Measurements from ENCODE around the gene SPATA3. TPM values are rescaled to one million over a fixed set of nuclear protein-coding genes. Genes with fewer than 3 reads are reported as not detected.
"Not testable (repeated sequence)": the region's sequence is repeated elsewhere in the genome, so short reads cannot be mapped to it uniquely, and the experiment has no call there.

Gene SPATA3
- total RNA-seq, 1 experiment from 2014 or later = not detected

DNA sequence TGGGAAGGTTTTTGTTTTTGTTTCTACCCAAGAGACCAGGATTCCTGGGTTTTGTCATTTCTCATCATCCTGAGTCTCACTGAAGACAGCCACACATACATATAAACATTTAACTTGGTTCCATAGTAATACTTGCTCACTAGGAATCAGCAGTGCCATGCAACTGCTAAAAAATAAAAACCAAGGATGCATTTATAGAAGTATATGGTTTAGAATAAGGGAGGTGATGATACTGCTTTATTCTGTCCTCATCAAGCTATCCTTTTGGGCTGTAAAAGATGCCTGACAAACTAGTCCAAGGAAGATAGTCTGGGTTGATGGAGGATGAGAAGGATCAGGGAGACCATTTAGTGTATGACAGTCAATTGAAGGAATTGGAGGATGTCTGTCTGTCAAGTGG, 740 bp downstream of the SPATA3 start:
- DNase-seq (ENCODE audit: low spot score) = no peak

DNA sequence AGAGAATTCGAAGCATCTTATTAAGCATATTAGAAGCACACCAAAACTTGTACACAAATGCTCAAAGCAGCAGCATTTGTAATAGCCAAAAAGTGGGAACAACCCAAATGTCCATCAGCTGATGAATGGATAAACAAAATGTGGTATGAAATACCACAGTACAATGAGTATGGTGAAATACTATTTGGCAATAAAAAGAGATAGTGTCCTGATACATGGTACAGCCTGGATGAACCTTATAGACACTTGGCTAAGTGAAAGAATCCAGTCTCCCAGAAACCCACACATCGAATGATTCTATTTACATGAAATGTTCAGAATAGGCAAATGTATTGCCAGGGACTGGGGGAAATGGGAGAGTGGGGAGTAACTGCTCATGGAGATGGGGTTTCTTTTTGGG, 3.0 kb downstream of the SPATA3 start:
- DNase-seq (ENCODE audit: low spot score) = no peak

DNA sequence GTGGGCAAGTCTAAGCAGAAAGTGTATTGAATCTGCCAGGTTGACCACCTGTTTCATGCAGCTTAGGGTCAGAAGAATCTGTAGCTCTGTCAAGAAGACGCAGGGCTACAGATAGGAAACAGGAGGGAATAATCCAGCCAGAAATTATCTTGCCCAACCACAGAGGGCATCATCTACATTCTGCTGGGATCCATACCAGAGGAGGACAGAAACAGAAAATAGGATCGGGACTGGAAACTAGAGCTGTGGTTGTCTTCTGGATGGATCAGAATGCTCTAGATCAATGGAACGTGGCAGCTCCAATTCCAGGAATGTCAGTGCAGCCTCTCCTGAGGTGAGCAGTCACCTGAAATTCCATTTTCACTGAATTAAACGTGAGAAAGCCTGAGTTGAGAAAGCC, 3.6 kb downstream of the SPATA3 start:
- no peak for DNase-seq (ENCODE audit: low spot score)

DNA sequence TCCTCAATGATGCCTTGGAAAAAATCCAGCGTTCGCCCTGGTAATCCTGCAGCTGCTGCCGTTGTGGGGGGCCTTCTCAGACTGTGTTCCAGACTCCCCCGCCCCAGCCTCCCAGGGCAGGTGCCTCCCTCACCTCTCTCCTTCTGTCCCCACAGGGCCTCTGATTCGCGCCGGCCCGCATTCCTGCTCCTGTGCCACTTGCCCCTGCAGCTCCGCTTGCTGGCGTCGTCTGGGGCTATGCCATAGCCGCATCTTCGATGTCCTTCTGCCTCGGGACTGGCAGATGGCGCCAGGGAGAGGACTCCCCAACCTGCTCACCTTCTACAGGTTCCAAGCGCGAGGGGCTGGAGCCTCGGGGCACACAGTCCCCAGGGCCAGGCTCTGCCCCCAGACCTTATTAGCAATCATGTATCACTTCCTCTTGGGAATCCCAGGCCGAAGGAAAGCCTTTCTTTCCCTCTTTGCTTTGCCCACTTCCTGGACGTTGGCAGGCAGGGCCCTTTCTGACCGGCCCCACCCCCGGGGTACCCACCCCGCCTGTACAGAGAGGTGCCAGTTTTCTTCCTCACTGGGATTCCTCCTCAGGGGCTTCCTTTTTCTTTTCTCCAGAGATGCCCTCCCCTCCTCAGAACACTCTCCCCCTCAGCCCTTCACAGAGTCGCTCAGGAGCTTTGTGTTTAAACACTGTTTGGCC, 4.4 kb downstream of the SPATA3 start:
- no peak for DNase-seq (ENCODE audit: low spot score)

DNA sequence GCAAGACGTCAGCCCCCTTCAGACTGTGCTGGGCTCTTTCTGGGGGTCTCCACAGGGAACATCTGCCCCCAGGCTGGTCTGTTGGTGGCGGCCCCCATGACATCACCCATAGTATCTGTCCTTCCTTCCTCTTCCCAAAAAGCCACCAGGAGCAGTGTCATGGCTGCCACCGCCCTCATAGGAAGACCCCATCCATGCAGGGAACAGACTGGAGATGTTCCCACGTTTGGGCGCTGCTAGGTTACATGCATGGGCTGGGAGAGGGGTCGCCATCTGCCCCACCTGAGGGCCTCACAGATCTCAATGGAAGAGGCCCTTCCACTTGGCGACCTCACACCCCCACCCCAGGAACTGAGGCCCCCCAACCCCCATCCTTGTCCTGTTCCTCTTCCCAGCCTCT, 5.1 kb downstream of the SPATA3 start:
- no peak for DNase-seq (ENCODE audit: low spot score)

DNA sequence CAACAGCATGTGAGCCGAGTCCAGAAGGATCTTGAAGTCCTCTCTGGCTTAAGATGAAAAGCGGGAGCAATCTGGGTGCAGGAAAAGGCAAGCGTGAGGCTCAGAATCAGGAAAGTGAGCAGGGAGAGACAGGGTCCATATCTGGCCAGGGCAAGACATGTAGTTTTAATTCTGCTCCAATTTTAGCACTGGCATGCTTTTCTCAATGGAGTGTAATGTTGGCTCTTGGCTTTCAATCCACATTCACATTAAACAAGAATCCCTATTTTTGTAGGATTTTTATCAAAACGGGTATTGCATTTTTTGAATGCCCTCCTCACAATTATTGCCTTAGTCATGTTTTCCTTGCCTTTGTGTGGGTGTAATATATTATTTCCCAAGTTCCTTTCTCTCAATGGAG, 6.0 kb downstream of the SPATA3 start:
- DNase-seq (ENCODE audit: low spot score) = no peak

DNA sequence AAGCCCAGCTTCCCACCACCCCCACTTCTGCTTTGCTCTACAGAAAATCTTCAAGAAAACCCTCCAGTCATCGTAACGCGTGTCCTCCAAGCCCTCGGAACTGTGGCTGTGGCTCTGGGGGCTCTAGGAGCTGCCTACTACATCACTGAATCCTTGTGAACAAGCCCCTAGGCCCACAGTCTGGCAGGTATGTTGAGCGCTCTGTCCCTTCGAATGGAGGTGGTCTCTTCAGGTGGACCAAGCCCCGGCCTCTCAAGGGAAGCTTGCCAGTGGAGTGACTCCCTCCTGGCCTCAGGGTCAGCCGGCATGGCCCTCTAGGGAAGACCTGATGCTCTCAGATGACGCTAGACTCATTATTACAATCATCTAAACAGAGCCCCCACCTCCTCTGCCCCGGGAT, 6.7 kb downstream of the SPATA3 start:
- DNase-seq (ENCODE audit: low spot score) = no peak

DNA sequence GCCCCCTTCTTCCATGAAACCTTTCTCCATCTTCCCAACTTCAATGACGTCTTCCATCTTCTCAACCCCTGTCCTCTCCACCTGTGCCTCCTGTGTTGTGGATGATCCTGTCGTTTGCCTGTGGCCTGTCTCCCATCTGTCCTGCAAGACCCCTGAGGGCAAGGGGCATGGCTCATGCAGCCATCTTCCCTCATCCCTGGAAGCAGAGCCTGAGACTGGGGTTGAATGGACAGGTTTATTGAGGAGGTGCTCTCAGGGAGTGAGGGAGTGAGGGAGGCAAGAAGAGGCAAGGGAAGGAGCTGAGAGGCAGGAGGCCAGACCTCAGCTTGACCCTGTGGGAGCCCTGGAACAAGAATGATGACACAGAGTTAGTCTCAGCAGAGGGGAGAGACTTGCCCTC, 7.3 kb downstream of the SPATA3 start:
- no peak for DNase-seq (ENCODE audit: low spot score)

DNA sequence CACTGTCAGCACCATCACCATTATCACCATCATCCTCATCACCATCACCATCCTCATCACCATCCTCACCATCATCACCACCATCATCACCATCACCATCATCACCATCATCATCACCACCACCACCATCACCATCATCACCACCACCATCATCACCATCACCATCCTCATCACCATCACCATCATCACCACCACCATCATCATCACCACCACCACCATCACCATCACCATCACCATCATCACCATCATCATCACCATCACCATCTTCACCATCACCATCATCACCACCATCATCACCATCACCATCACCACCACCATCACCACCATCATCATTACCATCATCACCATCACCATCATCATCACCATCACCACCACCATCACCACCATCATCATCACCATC, 9.0 kb downstream of the SPATA3 start:
- not testable (repeated sequence) for DNase-seq (ENCODE audit: low spot score)

DNA sequence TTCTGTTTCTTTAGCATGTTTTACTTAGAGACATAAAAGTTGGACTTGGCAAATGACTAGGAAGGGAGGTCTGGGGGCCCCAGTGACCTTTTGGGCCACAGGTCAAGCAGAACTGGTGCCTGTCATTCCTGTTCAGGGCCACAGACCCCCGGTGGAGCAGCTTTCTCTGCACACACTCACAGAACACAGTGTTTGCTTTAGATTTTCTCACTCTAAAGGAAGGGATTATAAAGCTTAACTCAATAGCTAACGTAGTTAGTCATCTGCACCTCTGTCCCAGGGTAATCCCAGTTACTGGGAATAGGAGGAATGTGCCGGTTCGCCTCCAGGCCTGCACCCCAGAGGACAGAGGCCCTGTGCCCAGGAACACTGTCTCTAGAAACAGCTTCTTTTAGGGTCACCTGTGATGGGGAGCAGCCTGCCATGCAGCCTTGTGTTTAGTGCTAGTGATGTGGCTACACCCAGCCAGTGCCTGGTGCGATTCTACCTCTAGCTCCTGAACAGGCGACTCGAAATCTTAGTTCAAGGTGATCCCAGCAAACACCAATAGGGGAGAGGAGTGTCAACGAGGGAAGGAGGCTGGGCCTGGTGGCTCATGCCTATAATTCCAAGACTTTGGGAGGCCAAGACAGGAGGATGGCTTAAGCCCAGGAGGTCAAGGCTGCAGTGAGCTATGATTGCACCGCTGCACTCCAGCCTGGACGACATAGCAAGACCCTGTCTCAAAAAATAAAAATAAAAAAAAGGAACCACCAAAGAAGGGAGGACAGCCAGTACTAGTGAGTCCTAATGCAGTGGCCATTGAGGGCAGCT, 11.6 kb downstream of the SPATA3 start:
- DNase-seq (ENCODE audit: low spot score) = no peak

DNA sequence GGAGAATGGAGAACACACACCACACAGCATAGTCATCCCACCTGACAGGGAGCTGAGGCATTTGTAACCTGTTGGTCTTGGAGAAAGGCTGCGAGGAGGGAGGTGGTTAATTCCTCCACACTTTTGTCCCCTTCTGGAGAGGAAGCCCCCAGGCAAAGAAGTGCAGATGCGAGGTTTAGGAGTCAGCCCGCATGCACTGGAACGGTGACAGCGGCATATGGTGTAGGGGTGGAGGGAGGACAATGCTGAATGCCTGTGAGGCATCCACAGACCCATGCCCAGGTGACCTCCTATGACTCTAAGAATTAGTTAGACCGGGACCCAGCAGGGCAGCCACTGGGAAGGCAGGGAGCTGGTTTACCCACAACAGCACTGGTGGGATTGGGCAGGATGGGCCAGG, 12.2 kb downstream of the SPATA3 start:
- DNase-seq (ENCODE audit: low spot score) = no peak

DNA sequence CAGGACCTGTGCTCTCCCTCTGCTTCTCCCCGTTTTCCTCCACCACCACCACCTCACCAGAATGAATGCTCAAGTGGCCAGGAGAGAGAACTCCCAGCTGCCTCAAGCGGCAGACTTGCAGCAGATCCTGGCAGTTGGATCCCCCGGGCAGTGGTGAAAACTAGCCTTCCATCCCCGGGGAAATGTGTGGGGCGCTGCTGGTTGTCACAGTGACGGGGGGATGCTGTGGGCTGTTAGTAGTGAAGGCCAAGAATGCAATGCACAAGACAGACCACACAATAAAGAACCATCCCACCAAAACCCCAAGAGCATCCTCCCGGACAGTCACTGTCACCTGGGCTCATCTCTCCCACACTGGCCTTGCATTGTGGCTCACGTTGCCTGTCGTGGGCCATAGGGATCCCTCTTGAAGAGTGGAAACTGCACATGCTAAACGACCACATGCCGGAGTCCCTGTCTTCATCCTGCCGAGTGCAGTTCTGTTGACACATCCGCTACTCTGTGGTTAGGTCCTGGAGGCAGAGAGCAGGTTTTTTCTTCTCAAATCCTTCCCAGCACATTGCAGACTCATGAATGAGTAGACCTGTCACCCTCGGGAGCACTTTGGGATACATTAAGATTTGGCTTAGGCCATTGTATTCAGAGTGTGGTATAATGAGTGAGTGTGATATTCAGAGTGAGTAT, 13.5 kb downstream of the SPATA3 start:
- no peak for DNase-seq (ENCODE audit: low spot score)

DNA sequence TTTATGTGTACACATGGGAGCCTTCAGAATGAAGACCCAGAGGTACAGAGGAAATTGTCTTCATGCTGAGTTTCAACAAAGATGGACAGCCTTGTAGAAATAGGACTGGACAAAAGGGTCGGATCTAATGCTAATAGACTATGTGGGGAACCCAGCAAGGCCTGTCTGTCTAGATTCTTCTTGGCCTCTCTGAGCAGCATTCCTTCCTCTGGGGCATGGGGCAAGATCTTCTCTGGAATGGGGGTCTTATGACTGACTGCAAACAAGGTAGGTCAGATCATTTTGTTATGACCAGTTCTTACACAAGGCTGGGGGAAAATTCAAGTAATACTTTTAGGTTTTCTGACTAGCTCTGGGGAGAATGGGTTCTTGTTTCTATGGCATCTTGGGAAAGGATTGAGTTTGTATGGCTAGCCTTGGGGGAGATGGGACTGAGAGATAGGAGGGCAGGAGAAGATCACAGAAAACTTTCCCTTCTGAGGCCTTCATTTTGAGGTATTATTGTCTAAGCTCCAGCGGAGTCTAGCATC, 14.3 kb downstream of the SPATA3 start:
- DNase-seq (ENCODE audit: low spot score) = no peak

DNA sequence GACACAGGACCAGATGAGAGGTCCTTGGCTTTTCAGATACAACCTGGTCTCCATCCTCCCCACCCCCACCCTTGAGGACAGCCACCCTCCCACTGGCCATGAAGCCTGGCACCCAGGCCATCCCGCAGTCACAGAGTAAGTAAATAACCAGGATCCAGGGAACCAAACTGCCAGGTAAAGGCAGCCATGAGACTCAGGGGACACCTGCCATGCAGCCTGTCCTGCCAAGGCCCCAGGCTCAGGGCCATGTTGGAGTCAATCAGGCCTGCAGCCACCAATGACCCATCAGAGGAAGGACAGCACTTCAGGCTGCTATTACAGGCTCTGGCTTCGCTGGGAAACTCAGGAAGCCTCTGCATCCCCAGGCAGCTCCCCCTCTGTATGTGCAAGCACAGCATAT, 15.6 kb downstream of the SPATA3 start:
- no peak for DNase-seq (ENCODE audit: low spot score)

DNA sequence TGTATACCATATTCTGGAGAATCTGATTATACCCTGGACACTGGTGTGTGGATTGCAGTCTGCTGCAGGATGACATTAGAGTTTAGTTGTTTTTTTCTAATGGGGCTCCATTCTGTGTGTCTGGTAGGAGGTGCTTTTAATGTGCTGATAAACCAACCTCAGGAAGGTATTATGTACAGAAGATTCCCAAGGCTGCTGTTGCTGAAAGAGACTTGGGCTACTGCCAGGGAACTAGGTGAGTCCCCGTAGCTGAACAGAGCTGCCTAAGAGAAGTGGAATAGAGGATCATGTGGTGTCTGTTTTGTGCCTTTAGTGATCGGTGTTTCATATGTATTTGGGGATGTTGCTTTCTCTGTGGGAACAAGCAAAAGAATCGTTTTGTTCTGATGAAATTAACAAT, 16.5 kb downstream of the SPATA3 start:
- no peak for DNase-seq (ENCODE audit: low spot score)

DNA sequence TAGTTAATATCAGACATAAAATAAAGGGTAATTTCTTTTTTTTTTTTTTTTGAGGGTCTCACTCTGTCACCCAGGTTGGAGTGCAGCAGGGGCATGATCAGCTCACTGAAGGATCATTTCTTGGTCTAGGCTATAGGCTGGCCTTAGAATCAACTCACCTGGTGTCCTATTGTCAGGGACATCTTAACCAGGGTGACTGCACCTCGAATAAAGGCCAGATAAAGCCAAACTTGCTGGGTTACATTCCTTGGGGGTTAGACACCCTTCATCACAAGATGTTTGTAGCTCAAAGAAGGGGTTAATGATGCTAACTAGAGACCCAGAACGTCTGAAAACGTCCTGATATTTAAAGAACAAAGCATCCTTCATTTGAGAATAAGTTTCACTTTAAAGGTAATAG, 17.9 kb downstream of the SPATA3 start:
- no peak for DNase-seq (ENCODE audit: low spot score)

DNA sequence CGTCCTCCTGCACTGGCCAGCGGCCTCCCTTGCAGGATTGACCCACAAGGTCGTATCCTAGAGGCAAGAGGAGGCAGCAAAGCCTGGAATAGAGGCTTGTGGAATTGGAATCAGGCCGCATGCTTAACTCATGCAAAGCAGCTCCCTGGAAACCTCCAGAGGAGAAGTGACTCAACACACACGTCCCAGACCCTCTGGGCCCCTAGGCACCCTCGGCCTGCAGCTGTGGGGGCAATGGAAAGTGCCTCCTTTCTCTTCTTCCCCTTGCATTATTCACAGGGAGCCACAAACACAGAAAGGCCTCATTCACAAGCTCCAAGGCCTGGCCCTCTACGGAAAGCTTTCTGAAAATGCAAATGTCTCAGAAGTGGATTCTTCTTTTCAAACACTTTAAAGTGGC, 19.6 kb downstream of the SPATA3 start:
- DNase-seq (ENCODE audit: low spot score) = no peak

DNA sequence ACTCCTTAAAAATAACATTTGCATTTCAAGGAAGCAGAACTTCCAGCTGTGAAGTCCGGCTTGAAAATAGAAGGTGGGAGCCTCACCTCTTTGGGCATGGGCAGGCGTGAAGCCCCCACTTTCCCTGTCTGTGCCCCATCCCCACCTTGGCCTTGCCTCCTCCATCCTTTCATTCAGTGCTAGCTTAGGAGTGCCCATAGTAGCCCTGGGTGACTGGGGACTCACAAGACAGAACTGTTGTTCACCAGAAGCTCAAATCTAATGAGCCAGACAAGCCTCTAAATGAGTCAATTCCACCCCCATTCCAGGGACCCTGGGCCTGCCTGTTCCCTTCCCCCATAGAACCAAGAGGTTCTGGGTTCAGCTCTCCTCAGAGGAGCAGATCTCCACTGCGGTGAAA, 20.0 kb downstream of the SPATA3 start:
- no peak for DNase-seq (ENCODE audit: low spot score)

DNA sequence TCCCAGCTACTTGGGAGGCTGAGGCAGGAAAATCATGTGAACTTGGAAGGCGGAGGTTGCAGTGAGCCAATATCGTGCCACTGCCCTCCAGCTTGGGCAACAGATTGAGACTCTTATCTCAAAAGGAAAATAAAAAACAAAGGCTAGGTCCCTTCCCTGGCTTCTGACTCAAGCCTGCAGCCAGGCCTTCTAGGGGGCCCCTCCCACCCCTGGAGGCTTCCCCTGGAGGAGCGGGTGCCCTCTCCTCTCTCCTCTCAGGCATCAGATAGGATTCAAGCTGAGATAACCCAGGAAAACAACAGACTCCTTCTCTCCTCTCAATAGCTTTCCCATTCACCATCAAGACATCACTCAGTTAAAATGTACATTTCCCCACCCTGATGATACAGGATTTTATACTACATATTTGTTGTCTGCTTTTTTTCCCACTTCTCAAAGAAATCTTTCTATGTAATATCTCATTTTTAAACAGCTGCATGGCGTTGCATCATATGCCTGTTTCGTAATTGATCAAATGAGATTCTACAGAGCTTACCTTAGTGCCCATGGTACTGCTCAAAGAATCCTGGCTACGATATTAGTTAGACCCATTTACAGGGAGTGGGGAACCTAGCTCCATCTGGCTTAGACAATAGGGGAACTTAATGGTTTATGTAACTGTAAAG, 20.8 kb downstream of the SPATA3 start:
- DNase-seq (ENCODE audit: low spot score) = no peak

DNA sequence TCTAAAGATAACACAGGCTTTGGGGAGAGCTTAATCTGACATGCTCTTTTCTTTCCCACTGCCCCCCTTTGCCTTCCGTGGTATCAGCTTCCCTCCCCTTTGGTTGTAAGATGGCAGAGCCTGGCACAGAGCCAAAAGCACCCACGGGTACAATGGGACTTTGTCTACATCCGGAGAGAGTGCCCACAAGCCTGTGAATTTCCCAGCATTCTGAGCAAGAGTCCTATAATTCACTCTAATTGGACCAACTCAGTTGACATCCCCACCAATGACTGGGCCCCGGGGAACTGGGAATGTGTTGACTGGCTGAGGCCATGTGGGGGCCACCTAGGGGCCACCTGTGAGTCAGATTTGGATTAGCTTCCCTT, 21.3 kb downstream of the SPATA3 start:
- DNase-seq (ENCODE audit: low spot score) = peak; percentile 60

DNA sequence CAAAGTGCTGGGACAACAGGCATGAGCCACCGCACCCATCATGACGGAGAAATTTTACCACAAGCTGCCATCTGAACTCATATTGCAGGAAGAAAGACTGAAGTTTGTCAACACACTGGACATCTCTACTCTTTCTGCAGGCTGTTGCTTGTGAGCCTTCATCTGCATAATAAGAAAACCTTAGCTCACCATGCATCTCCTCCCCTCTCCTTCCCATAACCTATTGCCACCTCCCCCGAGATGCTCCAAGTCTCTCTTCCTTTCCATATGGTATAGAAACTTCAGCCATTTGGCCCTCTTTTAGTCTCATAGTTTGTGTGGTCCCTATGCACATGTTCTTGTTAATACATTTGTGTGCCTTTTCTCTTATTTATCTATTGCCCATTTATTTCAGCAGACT, 22.3 kb downstream of the SPATA3 start:
- DNase-seq (ENCODE audit: low spot score) = no peak

DNA sequence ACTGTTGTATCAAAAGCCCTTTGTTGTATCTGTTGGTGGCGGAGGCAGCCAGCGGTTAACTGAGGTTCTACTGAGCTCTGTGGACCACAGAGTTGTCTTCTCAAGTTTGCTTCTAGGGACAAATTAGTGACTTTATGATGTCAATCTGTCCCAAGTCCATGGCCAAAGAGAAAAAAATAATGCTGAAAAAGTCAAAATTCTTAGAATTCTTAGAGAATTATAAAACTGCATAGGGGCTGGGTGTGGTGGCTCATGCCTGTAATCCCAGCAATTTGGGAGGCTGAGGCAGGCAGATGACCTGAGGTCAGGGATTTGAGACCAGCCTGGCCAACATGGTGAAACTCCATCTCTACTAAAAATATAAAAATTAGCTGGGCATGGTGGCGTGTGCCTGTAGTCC, 29.1 kb downstream of the SPATA3 start:
- not testable (repeated sequence) for DNase-seq (ENCODE audit: low spot score)
